ENCODE results near the gene FNIP2.

FNIP2 gene

GRCh38 chr4:158833602-158834001 is 64.8 kb downstream of the FNIP2 start:
- Histone ChIP-seq H3K4me1 (ENCODE audit: insufficient read depth, low read length) (no peaks in the 10 kb centered on the region), H3K36me3 (ENCODE audit: insufficient read depth, low read length) (peaks cover 22% of the 10 kb centered on the region), H3K9me3 (ENCODE audit: low read length) (no peaks in the 10 kb centered on the region), H3K4me3 (ENCODE audit: low read depth in 1 of 2, low read length in 2 of 2) (no peak overlapping the region), H3K27ac (ENCODE audit: low read depth, low read length) (no peak overlapping the region), H3K27me3 (ENCODE audit: control insufficient read depth in 1 of 2, insufficient read depth in 2 of 2, low read length in 2 of 2) (no peaks in the 10 kb centered on the region), H3K9ac (ENCODE audit: low read length) (no peak overlapping the region)

- Histone ChIP-seq H3K4me1 (ENCODE audit: insufficient read depth, low read length) (no peaks in the 10 kb centered on the region), H3K27ac (ENCODE audit: low read depth, low read length) (no peak overlapping the region), H3K9me3 (ENCODE audit: low read length) (no peaks in the 10 kb centered on the region), H3K27me3 (ENCODE audit: control insufficient read depth in 1 of 2, insufficient read depth in 2 of 2, low read length in 2 of 2) (no peaks in the 10 kb centered on the region), H3K4me3 (ENCODE audit: low read depth in 1 of 2, low read length in 2 of 2) (no peak overlapping the region), H3K9ac (ENCODE audit: low read length) (no peak overlapping the region), H3K36me3 (ENCODE audit: insufficient read depth, low read length) (peaks cover 21% of the 10 kb centered on the region)
Observed at GRCh38 chr4:158835226-158836001, 66.6 kb downstream of the FNIP2 start.

- Histone ChIP-seq H3K9ac (ENCODE audit: low read length) (no peak overlapping the region), H3K4me1 (ENCODE audit: insufficient read depth, low read length) (no peaks in the 10 kb centered on the region), H3K4me3 (ENCODE audit: low read depth in 1 of 2, low read length in 2 of 2) (no peak overlapping the region), H3K27ac (ENCODE audit: low read depth, low read length) (no peak overlapping the region), H3K27me3 (ENCODE audit: control insufficient read depth in 1 of 2, insufficient read depth in 2 of 2, low read length in 2 of 2) (no peaks in the 10 kb centered on the region), H3K9me3 (ENCODE audit: low read length) (no peaks in the 10 kb centered on the region), H3K36me3 (ENCODE audit: insufficient read depth, low read length) (peaks cover 18% of the 10 kb centered on the region)
Observed at GRCh38 chr4:158836002-158836369, 67.2 kb downstream of the FNIP2 start.

- Histone ChIP-seq H3K9ac (ENCODE audit: low read length) (no peak overlapping the region), H3K4me1 (ENCODE audit: insufficient read depth, low read length) (no peaks in the 10 kb centered on the region), H3K27ac (ENCODE audit: low read depth, low read length) (no peak overlapping the region), H3K27me3 (ENCODE audit: control insufficient read depth in 1 of 2, insufficient read depth in 2 of 2, low read length in 2 of 2) (no peaks in the 10 kb centered on the region), H3K9me3 (ENCODE audit: low read length) (no peaks in the 10 kb centered on the region), H3K4me3 (ENCODE audit: low read depth in 1 of 2, low read length in 2 of 2) (no peak overlapping the region), H3K36me3 (ENCODE audit: insufficient read depth, low read length) (peaks cover 14% of the 10 kb centered on the region)
Observed at GRCh38 chr4:158836828-158837449, 68.1 kb downstream of the FNIP2 start.

- Histone ChIP-seq H3K27me3 (ENCODE audit: control insufficient read depth in 1 of 2, insufficient read depth in 2 of 2, low read length in 2 of 2) (no peaks in the 10 kb centered on the region), H3K9me3 (ENCODE audit: low read length) (no peaks in the 10 kb centered on the region), H3K27ac (ENCODE audit: low read depth, low read length) (no peak overlapping the region), H3K4me1 (ENCODE audit: insufficient read depth, low read length) (no peaks in the 10 kb centered on the region), H3K4me3 (ENCODE audit: low read depth in 1 of 2, low read length in 2 of 2) (no peak overlapping the region), H3K9ac (ENCODE audit: low read length) (no peak overlapping the region), H3K36me3 (ENCODE audit: insufficient read depth, low read length) (peaks cover 9% of the 10 kb centered on the region)
Observed at GRCh38 chr4:158837527-158838141, 68.8 kb downstream of the FNIP2 start.

GRCh38 chr4:158840131-158840530 is 71.3 kb downstream of the FNIP2 start:
- H3K36me3 ChIP-seq (ENCODE audit: insufficient read depth, low read length) = peaks cover 9% of the 10 kb centered on the region
- H3K9ac ChIP-seq (ENCODE audit: low read length) = no peak overlapping the region
- H3K4me3 ChIP-seq (ENCODE audit: low read depth in 1 of 2, low read length in 2 of 2) = no peak overlapping the region
- H3K27me3 ChIP-seq (ENCODE audit: control insufficient read depth in 1 of 2, insufficient read depth in 2 of 2, low read length in 2 of 2) = no peaks in the 10 kb centered on the region
- no peaks in the 10 kb centered on the region for H3K4me1 ChIP-seq (ENCODE audit: insufficient read depth, low read length)
- H3K9me3 ChIP-seq (ENCODE audit: low read length) = no peaks in the 10 kb centered on the region
- no peak overlapping the region for H3K27ac ChIP-seq (ENCODE audit: low read depth, low read length)

GRCh38 chr4:158841540-158841939 is 72.7 kb downstream of the FNIP2 start:
- H3K4me3 ChIP-seq (ENCODE audit: low read depth in 1 of 2, low read length in 2 of 2) = no peak overlapping the region
- H3K27me3 ChIP-seq (ENCODE audit: control insufficient read depth in 1 of 2, insufficient read depth in 2 of 2, low read length in 2 of 2) = no peaks in the 10 kb centered on the region
- H3K36me3 ChIP-seq (ENCODE audit: insufficient read depth, low read length) = peaks cover 5% of the 10 kb centered on the region
- H3K9me3 ChIP-seq (ENCODE audit: low read length) = no peaks in the 10 kb centered on the region
- H3K27ac ChIP-seq (ENCODE audit: low read depth, low read length) = no peak overlapping the region
- H3K4me1 ChIP-seq (ENCODE audit: insufficient read depth, low read length) = no peaks in the 10 kb centered on the region
- no peak overlapping the region for H3K9ac ChIP-seq (ENCODE audit: low read length)

GRCh38 chr4:158845311-158846041 is 76.7 kb downstream of the FNIP2 start:
- Histone ChIP-seq H3K9ac (ENCODE audit: low read length) (no peak overlapping the region), H3K27me3 (ENCODE audit: control insufficient read depth in 1 of 2, insufficient read depth in 2 of 2, low read length in 2 of 2) (no peaks in the 10 kb centered on the region), H3K4me3 (ENCODE audit: low read depth in 1 of 2, low read length in 2 of 2) (no peak overlapping the region), H3K27ac (ENCODE audit: low read depth, low read length) (no peak overlapping the region), H3K9me3 (ENCODE audit: low read length) (no peaks in the 10 kb centered on the region), H3K4me1 (ENCODE audit: insufficient read depth, low read length) (peaks cover 3% of the 10 kb centered on the region), H3K36me3 (ENCODE audit: insufficient read depth, low read length) (no peaks in the 10 kb centered on the region)

- Histone ChIP-seq H3K27ac (ENCODE audit: low read depth, low read length) (no peak overlapping the region), H3K36me3 (ENCODE audit: insufficient read depth, low read length) (no peaks in the 10 kb centered on the region), H3K4me3 (ENCODE audit: low read depth in 1 of 2, low read length in 2 of 2) (no peak overlapping the region), H3K9ac (ENCODE audit: low read length) (no peak overlapping the region), H3K27me3 (ENCODE audit: control insufficient read depth in 1 of 2, insufficient read depth in 2 of 2, low read length in 2 of 2) (no peaks in the 10 kb centered on the region), H3K9me3 (ENCODE audit: low read length) (no peaks in the 10 kb centered on the region), H3K4me1 (ENCODE audit: insufficient read depth, low read length) (peaks cover 6% of the 10 kb centered on the region)
Observed at GRCh38 chr4:158847535-158847934, 78.7 kb downstream of the FNIP2 start.

- Histone ChIP-seq H3K36me3 (ENCODE audit: insufficient read depth, low read length) (no peaks in the 10 kb centered on the region), H3K27me3 (ENCODE audit: control insufficient read depth in 1 of 2, insufficient read depth in 2 of 2, low read length in 2 of 2) (no peaks in the 10 kb centered on the region)
Observed at GRCh38 chr4:158849681-158850080, 80.9 kb downstream of the FNIP2 start.

GRCh38 chr4:158850371-158850770 is 81.5 kb downstream of the FNIP2 start:
- H3K4me1 ChIP-seq (ENCODE audit: insufficient read depth, low read length) = peaks cover 6% of the 10 kb centered on the region
- H3K9me3 ChIP-seq (ENCODE audit: low read length) = no peaks in the 10 kb centered on the region
- no peaks in the 10 kb centered on the region for H3K36me3 ChIP-seq (ENCODE audit: insufficient read depth, low read length)
- no peak overlapping the region for H3K4me3 ChIP-seq (ENCODE audit: low read depth in 1 of 2, low read length in 2 of 2)
- H3K9ac ChIP-seq (ENCODE audit: low read length) = no peak overlapping the region
- H3K27ac ChIP-seq (ENCODE audit: low read depth, low read length) = no peak overlapping the region
- H3K27me3 ChIP-seq (ENCODE audit: control insufficient read depth in 1 of 2, insufficient read depth in 2 of 2, low read length in 2 of 2) = no peaks in the 10 kb centered on the region

More at GRCh38 chr4:158849681-158850080, 80.9 kb downstream of the FNIP2 start:
- H3K9ac ChIP-seq (ENCODE audit: low read length) = no peak overlapping the region
- H3K4me3 ChIP-seq (ENCODE audit: low read depth in 1 of 2, low read length in 2 of 2) = no peak overlapping the region
- no peaks in the 10 kb centered on the region for H3K9me3 ChIP-seq (ENCODE audit: low read length)
- H3K27ac ChIP-seq (ENCODE audit: low read depth, low read length) = no peak overlapping the region
- peaks cover 6% of the 10 kb centered on the region for H3K4me1 ChIP-seq (ENCODE audit: insufficient read depth, low read length)
